Stimulated activated CD8-positive, alpha-beta memory T cell treated with anti-CD3 and anti-CD28 coated beads, Interleukin-7, amount 100 ng/mL, for 4 hours (primary cell): ENCODE measurements around the gene DQX1.
A peak's percentile ranks its signal among the peaks of the same experiment; 100 is the strongest.
"Not testable (repeated sequence)": the region's sequence is repeated elsewhere in the genome, so short reads cannot be mapped to it uniquely, and the experiment has no call there.

Experiments
- DNase-seq, 2 donors: peaks; one replicate each; pipeline ENCODE4 v3.0.0-alpha.2; 2020; ENCODE audit warnings: low read depth in 2 of 2

The DQX1 gene

GRCh38 chr2:74493546-74493945 is 32.5 kb downstream of the DQX1 start:
- DNase-seq: no peak

GRCh38 chr2:74491648-74492544 is 34.1 kb downstream of the DQX1 start:
- DNase-seq: no peak

GRCh38 chr2:74489906-74490305 is 36.1 kb downstream of the DQX1 start:
- no peak for DNase-seq

GRCh38 chr2:74488643-74489481 is 37.2 kb downstream of the DQX1 start:
- no peak for DNase-seq

GRCh38 chr2:74486141-74486540 is 39.9 kb downstream of the DQX1 start:
- no peak for DNase-seq

- not testable (repeated sequence) for DNase-seq
These were observed 42.3 kb downstream of the DQX1 start for GRCh38 chr2:74483675-74484164.

GRCh38 chr2:74482801-74483674 is 43.0 kb downstream of the DQX1 start, which contains the start of the genes CCDC142 and TTC31:
CCDC142 (minus strand) TSS chr2:74482998; CDS start chr2:74482837, 161 bp downstream.
TTC31 (plus strand) TSS chr2:74483081; CDS start chr2:74483096, 15 bp downstream.
- peak; percentile 88 to 93 for DNase-seq

- DNase-seq: peak in 1 of 2 donors; percentile 39
These were observed 43.9 kb downstream of the DQX1 start for GRCh38 chr2:74481961-74482800.

GRCh38 chr2:74481431-74481830 is 44.6 kb downstream of the DQX1 start:
- DNase-seq: no peak

GRCh38 chr2:74474899-74475298 is 51.1 kb downstream of the DQX1 start:
- DNase-seq: no peak

GRCh38 chr2:74474481-74474880 is 51.5 kb downstream of the DQX1 start:
- no peak for DNase-seq

- DNase-seq: no peak
These were observed 53.1 kb downstream of the DQX1 start for GRCh38 chr2:74472945-74473258.

- peak; percentile 90 to 91 for DNase-seq
These were observed 53.7 kb downstream of the DQX1 start, which contains the start of gene MRPL53 for GRCh38 chr2:74472086-74472944. MRPL53 (minus strand) TSS chr2:74472680; CDS start chr2:74472660, 20 bp downstream.

- DNase-seq: no peak
These were observed 54.5 kb downstream of the DQX1 start for GRCh38 chr2:74471332-74472065.

- not testable (repeated sequence) for DNase-seq
These were observed 55.3 kb downstream of the DQX1 start for GRCh38 chr2:74470742-74471141.
